ENCODE measurements around the gene FSTL4.

- TF ChIP-seq, protein P1, sequence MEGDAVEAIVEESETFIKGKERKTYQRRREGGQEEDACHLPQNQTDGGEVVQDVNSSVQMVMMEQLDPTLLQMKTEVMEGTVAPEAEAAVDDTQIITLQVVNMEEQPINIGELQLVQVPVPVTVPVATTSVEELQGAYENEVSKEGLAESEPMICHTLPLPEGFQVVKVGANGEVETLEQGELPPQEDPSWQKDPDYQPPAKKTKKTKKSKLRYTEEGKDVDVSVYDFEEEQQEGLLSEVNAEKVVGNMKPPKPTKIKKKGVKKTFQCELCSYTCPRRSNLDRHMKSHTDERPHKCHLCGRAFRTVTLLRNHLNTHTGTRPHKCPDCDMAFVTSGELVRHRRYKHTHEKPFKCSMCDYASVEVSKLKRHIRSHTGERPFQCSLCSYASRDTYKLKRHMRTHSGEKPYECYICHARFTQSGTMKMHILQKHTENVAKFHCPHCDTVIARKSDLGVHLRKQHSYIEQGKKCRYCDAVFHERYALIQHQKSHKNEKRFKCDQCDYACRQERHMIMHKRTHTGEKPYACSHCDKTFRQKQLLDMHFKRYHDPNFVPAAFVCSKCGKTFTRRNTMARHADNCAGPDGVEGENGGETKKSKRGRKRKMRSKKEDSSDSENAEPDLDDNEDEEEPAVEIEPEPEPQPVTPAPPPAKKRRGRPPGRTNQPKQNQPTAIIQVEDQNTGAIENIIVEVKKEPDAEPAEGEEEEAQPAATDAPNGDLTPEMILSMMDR (IDR thresholded peaks at IDR 0.05; ENCODE audit: low read depth, low read length, missing input control), result no peak
- TF ChIP-seq RXRA (IDR thresholded peaks at IDR 0.05) (no peak), EGR1 (IDR thresholded peaks at IDR 0.05; ENCODE audit: low read depth in 2 of 2) (no peak)
These were observed 408.7 kb downstream of the FSTL4 start for GRCh38 chr5:133203317-133204305.

All from liver (tissue), 3 donors.